ENCODE results near the gene EFL1.

DNA sequence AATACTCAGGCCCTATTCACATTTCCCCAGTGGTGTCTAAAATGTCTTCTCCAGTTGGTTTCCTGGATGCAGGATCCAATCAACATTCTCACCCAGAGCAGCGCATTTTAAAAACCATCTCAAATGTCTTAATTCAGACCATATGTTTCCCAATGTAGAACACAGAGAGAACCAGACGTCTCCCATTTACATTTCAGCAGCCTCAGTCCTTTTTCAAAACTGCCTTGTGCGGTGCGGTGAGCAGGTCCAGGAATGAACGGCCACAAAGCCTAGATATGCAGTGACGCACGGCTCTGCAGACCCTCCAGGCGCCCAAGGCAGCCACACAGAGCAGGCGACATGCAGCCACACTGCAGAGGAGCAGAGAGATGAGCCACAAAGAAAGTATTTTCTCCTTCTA, 150.6 kb downstream of the EFL1 start:
- TF ChIP-seq, protein P1, sequence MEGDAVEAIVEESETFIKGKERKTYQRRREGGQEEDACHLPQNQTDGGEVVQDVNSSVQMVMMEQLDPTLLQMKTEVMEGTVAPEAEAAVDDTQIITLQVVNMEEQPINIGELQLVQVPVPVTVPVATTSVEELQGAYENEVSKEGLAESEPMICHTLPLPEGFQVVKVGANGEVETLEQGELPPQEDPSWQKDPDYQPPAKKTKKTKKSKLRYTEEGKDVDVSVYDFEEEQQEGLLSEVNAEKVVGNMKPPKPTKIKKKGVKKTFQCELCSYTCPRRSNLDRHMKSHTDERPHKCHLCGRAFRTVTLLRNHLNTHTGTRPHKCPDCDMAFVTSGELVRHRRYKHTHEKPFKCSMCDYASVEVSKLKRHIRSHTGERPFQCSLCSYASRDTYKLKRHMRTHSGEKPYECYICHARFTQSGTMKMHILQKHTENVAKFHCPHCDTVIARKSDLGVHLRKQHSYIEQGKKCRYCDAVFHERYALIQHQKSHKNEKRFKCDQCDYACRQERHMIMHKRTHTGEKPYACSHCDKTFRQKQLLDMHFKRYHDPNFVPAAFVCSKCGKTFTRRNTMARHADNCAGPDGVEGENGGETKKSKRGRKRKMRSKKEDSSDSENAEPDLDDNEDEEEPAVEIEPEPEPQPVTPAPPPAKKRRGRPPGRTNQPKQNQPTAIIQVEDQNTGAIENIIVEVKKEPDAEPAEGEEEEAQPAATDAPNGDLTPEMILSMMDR (IDR thresholded peaks at IDR 0.05) = no peak
- TF ChIP-seq POLR2A (IDR thresholded peaks at IDR 0.05) (no peak), EP300 (IDR thresholded peaks at IDR 0.05) (no peak), POLR2AphosphoS5 (IDR thresholded peaks at IDR 0.05) (no peak)
